Stimulated activated CD4-positive, alpha-beta T cell treated with anti-CD3 and anti-CD28 coated beads, Interleukin-2, amount 100 ng/mL, for 4 hours (primary cell): Measurements from ENCODE around the gene HOXA4.

ENCODE experiments used
- DNase-seq: peaks from one replicate; pipeline ENCODE4 v3.0.0-alpha.2; 2020; ENCODE audit warnings: low read depth

HOXA4 gene

DNA sequence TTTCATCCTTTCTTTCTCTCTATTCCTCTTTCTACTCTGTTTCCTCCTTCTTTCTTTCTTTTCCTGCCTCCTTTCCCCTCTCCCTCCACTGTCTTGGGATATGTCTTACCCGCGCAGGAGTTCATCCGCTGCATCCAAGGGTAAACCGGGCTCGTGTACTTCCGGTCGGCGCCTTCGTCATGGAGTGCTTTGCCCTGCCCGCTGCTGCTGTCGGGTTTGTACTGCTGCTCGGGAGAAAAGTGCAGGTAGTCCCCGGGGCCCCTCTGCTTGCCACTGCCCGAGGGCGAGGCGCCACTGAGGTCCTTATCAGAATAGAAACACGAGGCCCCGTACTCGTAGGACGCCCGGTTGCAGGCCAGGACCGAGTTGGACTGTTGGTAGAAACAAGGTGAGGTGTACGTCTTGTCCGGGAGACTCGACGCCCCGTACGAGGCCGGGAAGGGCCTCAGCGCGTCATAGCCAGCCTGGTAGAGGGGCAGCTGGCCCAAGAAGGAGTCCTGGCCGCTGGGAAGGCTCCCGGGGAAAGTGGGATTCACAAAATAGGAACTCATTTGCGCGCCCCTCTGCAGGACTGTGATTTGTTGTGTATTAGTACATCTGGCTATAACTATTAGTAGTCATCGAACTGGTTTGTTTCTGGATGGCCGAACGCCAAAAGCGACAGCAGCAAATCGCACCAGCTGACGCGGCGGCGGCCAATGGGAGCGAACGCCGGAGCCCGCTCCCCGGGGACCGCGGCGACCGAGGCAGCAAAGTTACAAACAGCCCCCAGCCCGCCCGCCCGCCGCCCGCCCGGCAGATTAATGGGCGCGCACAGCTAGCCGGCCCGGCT is 16.9 kb upstream of the HOXA4 start, which contains the start of gene HOXA6:
HOXA6 (minus strand) TSS at position 576 of the 832 bp plus-strand sequence; CDS start at position 551, 25 bp downstream.
- DNase-seq: no peak

DNA sequence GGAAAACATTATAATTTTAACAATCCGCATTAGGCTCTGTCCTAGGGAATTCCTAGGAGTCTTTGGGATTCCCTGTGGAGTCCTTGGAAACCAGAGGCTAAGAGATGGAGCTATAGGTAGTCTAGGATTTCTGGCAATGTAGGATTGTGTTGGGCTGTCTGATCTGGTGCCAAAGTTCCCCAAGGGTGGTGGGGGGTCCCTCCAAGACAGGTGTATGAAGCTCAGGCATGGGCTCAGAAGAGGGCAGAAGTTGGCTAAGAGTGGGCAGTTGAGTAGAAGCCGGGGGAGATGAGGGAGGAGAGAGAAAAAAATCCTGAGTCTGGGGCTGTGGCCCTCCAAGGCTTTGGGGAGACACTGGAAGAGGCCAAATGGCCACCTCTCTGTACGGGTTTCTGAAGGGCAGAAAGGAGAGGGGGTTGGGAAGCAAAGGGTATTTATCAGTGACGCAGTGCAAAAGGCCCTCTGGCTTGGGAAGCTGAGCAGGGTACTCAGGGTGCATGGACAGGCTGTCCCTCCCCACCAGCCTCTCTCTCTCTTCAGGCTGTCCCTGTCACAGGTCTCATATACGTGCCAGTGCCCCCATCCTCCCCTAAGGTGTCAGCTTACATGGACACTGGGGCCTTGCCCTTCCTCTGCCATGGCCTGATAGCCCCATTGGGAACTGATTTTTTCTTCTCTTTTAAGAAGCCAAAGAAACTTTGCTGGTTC is 16.1 kb upstream of the HOXA4 start:
- DNase-seq: no peak

DNA sequence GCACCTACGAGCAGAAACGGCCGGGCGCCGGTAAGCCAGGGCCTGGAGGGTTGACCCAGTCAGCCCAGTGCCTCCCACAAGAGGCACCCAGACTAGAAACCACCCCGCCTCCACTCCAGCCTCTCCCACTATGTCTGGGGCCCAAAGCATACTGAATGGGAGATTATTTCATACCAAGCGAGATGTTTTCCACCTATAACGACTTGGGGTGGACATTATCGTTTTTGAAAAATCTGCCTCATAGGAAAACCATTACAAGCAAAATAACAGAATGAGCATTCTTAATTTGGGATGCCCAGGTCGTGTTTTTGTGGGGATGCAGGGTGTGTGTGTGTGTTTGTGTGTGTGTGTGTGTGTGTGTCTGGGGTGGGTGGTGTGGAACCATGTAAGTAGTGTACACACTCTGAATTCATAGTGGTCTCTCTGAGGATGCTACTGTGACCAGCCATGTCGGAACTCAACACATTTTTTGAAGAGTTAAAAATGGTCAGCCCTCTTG is 15.4 kb upstream of the HOXA4 start:
- DNase-seq: no peak

DNA sequence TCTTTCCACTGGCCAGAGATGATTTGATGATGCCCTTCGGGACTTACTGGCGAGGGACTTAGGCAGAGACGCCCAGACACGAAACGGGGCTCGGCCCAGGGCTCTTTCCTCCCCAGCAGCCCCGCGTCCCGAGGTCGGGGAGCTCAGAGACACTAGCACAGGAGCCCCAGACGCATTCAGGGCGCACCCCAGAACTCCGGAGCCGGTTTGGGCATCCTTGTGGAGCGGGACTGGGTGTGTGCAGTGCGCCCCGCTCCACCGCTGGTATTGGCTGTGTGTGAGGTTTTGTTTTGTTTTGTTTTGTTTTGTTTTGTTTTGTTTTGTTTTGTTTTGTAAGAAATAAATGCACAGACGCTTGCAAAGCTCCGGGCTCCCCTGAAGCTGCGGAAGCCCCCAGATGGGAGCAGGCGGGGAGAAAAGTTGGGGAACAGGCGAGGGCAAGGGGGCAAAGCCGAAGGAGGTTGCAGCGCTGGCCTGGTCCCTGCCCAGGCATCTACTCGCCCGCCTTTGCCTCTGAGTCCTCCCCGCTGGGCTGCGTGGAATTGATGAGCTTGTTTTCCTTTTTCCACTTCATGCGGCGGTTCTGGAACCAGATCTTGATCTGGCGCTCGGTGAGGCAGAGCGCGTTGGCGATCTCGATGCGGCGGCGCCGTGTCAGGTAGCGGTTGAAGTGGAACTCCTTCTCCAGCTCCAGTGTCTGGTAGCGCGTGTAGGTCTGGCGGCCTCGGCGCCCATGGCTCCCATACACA is 14.8 kb upstream of the HOXA4 start:
- no peak for DNase-seq

DNA sequence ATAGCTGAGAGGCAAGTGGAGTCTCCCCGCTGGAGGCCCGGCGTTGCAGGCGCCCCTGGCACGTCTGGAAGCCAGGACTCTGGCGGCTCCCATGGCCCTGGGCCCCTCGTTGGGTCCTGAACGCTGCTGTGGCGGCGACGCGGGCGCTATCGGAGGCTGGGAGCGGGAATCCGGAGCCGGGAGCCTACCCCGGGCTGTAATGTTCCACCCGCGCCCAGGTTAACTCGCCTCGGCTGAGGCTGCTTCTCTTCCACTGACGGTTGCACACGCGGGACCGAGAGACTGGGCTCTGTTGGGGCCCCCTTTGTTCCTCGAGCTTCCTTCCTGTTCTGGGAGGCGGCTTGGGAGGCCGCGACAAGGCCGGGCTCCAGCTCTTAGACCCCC is 14.2 kb upstream of the HOXA4 start:
- no peak for DNase-seq

DNA sequence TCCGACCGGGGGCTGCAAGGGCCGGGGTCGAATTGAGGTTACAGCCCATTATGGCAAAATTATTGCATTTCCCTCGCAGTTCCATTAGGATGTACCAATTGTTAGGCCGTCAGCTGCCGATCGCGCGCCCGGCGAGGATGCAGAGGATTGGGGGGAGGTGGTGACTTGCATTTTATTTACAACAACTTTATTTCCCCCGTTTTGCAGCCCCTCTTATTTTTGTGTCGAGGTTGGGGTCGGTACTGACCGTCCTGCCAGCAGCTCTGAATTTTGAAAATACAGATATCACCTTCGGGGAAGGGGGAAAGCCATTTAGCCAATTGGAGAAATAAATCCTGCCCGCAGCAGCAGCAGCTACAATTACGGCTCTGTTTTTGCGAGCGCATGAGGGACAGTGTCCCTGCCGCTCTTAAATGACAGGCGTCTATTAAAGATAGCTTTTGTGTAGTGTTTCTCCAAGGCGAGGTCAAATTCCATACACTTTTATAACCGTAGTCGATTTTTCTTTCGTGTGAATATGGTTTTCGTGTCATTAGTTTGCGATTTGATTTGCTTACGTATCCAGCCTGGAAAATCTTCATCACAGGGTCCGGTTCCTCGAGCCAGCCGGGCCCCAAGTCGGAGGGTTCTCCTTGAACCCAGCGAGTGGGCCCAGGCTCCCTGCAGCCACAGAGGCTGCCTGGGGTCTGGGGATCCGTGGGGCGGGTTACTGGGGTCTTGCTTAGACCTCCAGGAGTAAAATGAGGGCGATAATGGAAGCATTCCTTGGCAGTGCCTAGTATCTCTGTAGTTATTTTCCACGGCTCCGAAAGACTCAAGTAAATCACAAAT is 13.6 kb upstream of the HOXA4 start:
- no peak for DNase-seq

DNA sequence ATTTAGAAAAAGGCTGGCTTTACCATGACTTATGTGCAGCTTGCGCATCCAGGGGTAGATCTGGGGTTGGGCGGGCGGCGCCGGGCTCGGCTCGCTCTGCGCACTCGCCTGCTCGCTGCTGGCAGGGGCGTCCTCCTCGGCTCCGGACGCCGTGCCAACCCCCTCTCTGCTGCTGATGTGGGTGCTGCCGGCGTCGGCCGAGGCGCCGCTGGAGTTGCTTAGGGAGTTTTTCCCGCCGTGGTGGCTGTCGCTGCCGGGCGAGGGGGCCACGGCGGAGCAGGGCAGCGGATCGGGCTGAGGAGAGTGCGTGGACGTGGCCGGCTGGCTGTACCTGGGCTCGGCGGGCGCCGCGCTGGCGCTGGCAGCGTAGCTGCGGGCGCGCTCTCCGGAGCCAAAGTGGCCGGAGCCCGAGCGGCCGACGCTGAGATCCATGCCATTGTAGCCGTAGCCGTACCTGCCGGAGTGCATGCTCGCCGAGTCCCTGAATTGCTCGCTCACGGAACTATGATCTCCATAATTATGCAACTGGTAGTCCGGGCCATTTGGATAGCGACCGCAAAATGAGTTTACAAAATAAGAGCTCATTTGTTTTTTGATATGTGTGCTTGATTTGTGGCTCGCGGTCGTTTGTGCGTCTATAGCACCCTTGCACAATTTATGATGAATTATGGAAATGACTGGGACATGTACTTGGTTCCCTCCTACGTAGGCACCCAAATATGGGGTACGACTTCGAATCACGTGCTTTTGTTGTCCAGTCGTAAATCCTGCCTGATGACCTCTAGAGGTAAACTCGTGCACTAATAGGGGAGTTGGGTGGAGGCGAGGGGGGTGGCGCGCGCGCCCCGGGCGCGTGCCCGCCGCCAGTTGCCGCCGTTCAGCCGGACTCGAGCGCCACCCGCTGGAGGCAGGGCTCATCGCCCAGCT is 12.7 kb upstream of the HOXA4 start, which contains the start of gene HOXA5:
HOXA5 (minus strand) TSS at position 659 of the 927 bp plus-strand sequence; CDS start at position 585, 74 bp downstream.
- DNase-seq: no peak

DNA sequence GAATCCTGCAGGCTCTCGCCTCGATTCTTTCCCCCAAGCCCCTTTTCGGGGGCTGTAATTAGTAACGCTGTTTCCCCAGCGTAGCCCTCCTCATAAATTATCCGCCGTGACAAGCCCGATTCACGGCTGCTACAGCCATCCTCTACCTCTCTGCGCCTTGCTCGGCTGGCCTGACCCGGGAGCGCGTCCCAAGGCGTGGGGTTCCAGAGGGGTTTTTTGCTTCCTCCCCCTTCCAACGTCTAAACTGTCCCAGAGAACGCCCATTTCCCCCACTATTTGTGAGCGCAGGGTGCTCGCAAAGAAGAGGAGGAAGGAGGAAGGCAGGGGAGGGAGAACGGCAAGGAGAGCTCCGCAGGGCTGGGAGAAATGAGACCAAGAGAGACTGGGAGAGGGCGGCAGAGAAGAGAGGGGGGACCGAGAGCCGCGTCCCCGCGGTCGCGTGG is 12.0 kb upstream of the HOXA4 start:
- DNase-seq: no peak

DNA sequence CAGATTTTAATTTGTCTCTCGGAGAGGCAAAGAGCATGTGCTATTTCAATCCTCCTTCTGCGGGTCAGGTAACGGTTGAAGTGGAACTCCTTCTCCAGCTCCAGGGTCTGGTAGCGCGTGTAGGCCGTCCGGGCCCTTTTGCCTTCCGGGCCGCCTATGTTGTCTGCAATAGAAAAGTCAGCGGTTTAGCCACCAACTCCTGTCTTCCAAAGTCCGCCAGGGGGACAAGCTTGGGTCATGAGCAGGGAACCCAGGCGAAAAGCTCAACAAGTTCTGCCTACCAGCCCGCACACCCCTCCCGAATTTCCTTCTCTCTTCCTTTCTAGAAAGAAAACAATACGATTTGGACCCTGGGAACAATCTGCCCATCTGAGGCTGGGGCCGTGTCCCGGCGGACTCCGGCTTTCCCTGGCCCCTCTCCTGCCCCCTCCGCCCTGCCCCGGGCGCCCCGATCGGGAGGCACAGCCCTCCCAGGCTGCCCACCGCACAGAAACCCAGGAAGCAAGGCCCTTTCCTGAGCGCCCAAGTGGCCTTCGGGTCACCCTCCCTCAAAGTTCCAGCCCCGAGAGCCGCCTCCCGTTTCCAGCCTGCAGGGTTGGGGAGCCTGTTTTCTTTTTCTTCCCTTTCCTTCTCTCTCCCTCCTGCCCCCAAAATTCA is 11.5 kb upstream of the HOXA4 start:
- DNase-seq: no peak

DNA sequence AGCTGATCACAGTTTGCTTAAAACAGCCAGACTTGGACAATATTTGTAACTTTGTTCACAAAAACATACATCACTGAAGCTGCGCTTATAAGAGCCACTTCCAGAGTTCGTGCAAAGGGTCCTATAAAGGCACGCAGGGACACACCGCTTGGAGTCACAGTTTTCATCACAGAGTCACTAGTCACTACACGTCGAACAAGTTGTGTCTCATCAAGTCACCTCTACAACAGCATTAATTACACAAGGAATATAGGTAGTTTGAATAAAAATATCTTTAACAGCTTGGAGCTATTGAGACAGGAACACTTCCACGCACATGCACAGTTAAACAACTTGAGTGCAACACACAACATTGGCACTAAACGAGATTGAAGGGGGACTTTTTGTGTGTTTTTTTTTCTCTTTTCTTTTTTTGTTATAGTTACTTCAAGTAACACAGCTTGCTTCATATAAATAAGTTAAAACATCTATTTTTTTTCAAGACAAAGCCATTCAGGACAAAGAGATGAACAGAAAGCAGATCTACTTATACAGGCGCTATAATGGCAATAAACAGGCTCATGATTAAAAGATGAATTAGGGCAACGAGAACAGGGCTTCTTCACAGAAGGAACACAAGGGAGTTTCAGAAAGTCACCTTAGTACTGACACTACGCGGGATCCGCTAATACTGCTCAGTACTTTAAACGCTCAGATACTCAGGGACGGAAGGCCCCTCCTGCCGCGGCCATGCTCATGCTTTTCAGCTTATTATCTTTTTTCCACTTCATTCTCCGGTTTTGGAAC is 10.8 kb upstream of the HOXA4 start:
- DNase-seq: no peak

DNA sequence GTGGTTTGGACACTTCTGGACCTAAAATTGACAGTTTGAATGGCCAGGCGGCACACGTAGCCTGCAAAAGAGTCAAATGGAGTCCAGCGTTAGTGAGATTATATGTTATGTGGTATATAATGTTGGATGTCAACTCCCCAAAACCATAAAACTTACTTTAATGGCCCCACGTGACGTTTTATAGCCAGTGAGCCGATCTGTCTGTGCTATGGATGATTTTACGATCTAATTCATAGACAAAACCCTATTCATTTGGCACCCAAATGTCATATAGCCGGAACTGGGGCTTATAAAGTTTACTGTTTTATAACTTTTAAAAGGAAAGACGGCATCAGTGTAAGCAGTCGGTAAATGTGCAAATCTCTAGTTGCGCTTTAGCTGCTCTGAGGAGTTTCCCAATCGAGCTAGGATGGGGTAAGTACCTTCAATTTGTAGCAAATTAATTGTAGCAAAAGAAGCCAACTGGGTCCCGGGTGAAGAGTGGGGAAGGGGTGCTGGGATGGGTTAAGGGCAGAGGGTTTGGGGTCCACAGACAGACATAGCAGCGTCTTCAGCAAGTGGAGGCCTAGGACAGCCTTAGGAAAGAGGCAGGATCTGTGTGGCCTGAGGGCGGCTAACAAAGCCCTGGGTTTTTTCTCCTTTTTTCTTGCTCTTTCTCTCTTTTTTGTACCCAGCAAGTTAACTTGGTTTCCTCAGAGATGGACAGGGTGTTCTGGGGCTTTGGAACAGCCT is 9.7 kb upstream of the HOXA4 start:
- DNase-seq: no peak

DNA sequence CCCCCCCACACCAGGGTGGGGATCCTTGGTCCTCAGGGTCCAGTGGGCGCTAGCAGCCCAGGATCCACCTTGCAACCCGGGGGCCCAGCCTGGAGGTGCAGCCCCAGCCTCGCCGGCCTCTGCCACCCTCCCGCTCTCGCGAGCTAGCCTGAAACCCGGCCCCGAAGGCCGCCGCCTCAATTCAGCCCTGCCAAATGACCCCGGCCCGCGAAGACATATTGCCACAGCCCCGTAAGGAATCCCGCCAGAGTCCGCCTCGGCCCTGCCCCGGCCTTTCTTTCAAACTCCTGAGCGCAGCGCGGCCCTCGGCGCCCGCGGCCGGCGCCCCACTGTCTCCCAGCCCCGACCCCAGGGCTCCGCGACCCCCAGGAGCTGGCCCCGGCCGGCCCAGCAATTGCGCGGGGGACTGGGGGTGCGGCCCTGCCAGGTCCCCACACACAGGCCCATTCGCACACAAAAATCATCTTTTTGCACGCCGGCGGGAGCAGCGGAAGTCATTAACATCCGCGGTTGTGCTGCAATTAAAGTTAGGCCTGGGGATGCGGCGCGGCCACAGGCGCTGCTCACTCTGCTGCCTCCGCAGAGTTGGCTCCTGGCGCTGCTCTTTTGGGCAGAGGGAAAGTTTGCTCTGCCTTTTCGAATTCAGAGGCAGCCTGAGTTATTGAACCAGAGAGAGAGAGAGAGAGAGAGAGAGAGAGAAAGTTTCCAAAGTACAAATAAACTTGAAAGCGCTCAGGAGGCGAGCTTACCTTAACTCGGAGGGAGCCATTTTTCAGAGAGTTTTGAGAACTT is 9.0 kb upstream of the HOXA4 start:
- no peak for DNase-seq

DNA sequence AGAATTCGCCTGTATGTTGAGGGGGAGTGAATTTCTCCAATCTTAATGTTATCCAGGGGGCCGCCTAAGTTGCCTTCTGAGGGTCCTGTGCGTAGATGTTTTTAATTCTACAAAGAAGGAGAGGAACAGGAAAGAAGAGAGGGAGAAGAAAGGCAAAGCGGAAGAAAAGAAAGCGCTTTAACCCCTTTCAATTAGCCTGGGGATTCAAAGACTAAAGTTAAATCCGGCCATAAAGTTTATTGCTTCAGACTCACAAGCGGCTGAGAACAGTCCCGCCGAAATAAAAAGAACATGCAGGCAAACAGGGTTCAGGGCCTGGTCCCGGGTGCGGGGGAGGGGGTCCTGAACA is 8.4 kb upstream of the HOXA4 start:
- no peak for DNase-seq

DNA sequence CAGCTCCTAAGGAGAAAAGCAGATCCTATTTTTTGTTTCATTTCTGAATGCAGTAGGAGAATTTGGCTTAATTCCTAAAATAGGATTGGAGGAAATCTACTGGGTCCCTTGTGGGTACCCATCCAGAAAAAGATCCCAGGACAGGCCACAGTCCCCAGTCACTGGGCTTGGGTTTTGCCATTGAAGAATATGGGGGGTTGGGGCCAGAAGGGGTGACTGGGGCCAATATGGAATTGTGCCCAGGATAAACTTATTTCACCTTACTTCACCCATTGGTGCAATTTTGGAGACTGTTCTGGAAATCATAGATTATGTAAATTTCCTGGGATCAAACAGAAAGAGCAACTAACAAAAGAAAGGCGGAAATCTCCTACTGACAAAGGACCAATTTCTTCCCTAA is 7.9 kb upstream of the HOXA4 start:
- DNase-seq: no peak

DNA sequence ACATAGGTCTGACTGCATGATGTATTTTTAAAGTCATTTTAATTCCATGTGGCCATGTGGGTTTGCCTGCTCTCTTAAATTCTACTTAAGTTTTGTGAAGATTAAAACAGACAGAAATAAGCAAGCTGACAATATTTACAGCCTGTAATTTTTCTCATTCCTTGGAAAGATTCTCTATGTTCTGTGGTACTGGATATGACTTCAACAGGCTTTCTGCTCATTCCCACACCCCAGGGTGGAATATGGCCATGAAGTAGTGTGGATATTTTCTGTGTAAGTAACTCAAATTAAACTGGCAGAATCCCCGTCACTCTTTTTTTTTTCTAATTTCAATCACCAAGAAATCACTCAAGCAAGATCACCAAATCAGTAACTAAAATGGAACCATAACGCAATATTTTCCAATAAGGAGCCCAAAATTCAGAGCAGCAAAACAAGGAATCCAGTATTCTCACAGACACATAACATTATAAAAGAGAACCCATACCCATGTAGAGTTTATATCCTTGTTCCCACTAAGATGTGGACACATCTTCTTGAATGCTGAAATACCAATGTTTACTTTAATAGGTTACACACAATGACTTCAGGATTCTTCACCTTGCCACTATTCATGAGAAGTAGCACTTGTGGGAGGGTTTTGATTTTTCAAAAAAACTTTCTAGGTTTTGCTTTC is 7.2 kb upstream of the HOXA4 start:
- DNase-seq: no peak

DNA sequence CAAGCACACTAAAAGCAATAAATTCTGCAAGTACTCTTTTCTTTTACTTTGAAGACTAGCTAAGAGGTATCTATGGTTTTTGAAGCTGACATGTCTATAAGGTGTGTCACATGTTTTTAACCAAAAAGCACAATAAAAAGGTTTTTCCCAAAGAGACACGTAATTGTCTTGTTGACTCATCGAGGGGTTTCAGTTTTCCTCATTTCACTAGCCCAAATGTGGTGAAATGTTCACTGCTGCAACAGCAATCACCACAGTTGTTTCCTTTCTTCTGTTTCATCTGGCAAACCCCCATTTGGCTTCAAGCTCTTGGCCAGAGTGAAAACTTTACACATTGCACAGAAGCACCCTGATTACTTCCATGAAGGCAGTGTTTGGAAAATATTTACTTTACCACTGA is 3.8 kb upstream of the HOXA4 start:
- DNase-seq: no peak
